Neural progenitor cell (in vitro differentiated cells): Measurements from ENCODE around the gene ARL15. TPM values are rescaled to one million over a fixed set of nuclear protein-coding genes. Genes with fewer than 3 reads are reported as not detected.

Experiments
- DNase-seq: peaks from one replicate; pipeline ENCODE4 v3.0.0-alpha.2; 2016; ENCODE audit warnings: low spot score
- H2AFZ ChIP-seq: fragments of 200-600 bp; sonication (generic); replicated peaks from 2 replicates; pipeline ENCODE4 v1.6.1; 2016; ENCODE audit warnings: antibody characterized with exemption
- H3F3A ChIP-seq: fragments of 200-600 bp; sonication (generic); 2 replicates; pipeline ENCODE4 v1.6.1; 2016; ENCODE audit warnings: antibody characterized with exemption, low read depth
- H3K27ac ChIP-seq: fragments of 200-600 bp; sonication (generic); 2 replicates; pipeline ENCODE4 v1.5.1; 2016; ENCODE audit warnings: mild to moderate bottlenecking
- H3K27me3 ChIP-seq: fragments of 200-600 bp; sonication (generic); 2 replicates; pipeline ENCODE4 v1.6.1; 2016; ENCODE audit warnings: mild to moderate bottlenecking, moderate library complexity
- H3K36me3 ChIP-seq: fragments of 200-600 bp; sonication (generic); 2 replicates; pipeline ENCODE4 v1.5.1; 2016
- H3K4me1 ChIP-seq: fragments of 200-600 bp; sonication (generic); 2 replicates; pipeline ENCODE4 v1.6.1; 2016; ENCODE audit warnings: mixed run types
- H3K4me2 ChIP-seq: fragments of 200-600 bp; sonication (generic); 2 replicates; pipeline ENCODE4 v1.6.1; 2016
- H3K4me3 ChIP-seq: fragments of 200-600 bp; sonication (generic); 2 replicates; pipeline ENCODE4 v1.5.1; 2016
- H3K79me2 ChIP-seq: fragments of 200-600 bp; sonication (generic); 2 replicates; pipeline ENCODE4 v1.6.1; 2016; ENCODE audit warnings: low read depth
- H3K9ac ChIP-seq: fragments of 200-600 bp; sonication (generic); 2 replicates; pipeline ENCODE4 v1.6.1; 2016
- H3K9me3 ChIP-seq: fragments of 200-600 bp; sonication (generic); 2 replicates; pipeline ENCODE4 v1.5.1; 2016; ENCODE audit warnings: low read depth
- H4K20me1 ChIP-seq: fragments of 200-600 bp; sonication (generic); 2 replicates; pipeline ENCODE4 v1.6.1; 2016; ENCODE audit warnings: low read depth
- H3K27ac Mint-ChIP-seq: 3 replicates; pipeline ENCODE4 v1.8.0; 2021; ENCODE audit warnings: mixed read lengths
- H3K27me3 Mint-ChIP-seq: 2 replicates; pipeline ENCODE4 v1.8.0; 2022; ENCODE audit warnings: low read depth, mild to moderate bottlenecking, inconsistent platforms, moderate library complexity, mixed read lengths; ENCODE audit not compliant: insufficient read depth
- H3K36me3 Mint-ChIP-seq: 3 replicates; pipeline ENCODE4 v1.8.0; 2021; ENCODE audit warnings: mixed read lengths
- H3K4me1 Mint-ChIP-seq: 3 replicates; pipeline ENCODE4 v1.8.0; 2021; ENCODE audit warnings: mixed read lengths
- H3K4me3 Mint-ChIP-seq: 3 replicates; pipeline ENCODE4 v1.8.0; 2021; ENCODE audit warnings: mild to moderate bottlenecking, moderate library complexity, mixed read lengths
- H3K9me3 Mint-ChIP-seq: 3 replicates; pipeline ENCODE4 v1.8.0; 2020; ENCODE audit warnings: mixed read lengths
- CTCF ChIP-seq: fragments of 200-600 bp; sonication (generic); IDR thresholded peaks from 2 replicates; pipeline ENCODE4 v1.5.1; 2017; ENCODE audit warnings: antibody characterized with exemption, mild to moderate bottlenecking
- EZH2 ChIP-seq: fragments of 200-600 bp; sonication (generic); IDR thresholded peaks from 2 replicates; pipeline ENCODE4 v1.6.1; 2017; ENCODE audit warnings: antibody characterized with exemption, mild to moderate bottlenecking, moderate library complexity
- EZH2phosphoT487 ChIP-seq: fragments of 200-600 bp; sonication (generic); IDR thresholded peaks from 2 replicates; pipeline ENCODE4 v1.6.1; 2017; ENCODE audit warnings: antibody characterized with exemption
- total RNA-seq: library from RNA; depleted of rRNA; stranded (reverse); fragments of >200 nt; gene quantifications from 2 replicates; pipeline ENCODE4 v1.2.3, GENCODE V29; 2015; ENCODE audit warnings: low replicate concordance

ARL15 gene
- total RNA-seq, 1 donor from 2014 or later: 39.1 TPM

GRCh38 chr5:54220230-54221040 is 89.9 kb downstream of the ARL15 start:
- Histone ChIP-seq H3K79me2 (peaks cover 25% of the 10 kb centered on the region), H2AFZ (no peak overlapping the region), H3K9ac (no peak overlapping the region), H3F3A (peaks cover 11% of the 10 kb centered on the region), H3K4me2 (no peak overlapping the region), H3K9me3 (no peaks in the 10 kb centered on the region), H4K20me1 (no peaks in the 10 kb centered on the region), H3K36me3 (no peaks in the 10 kb centered on the region), H3K27me3 (no peaks in the 10 kb centered on the region), H3K4me3 (no peak overlapping the region), H3K4me1 (peaks cover 36% of the 10 kb centered on the region), H3K27ac (no peak overlapping the region)
- H3K27ac Mint-ChIP-seq: no peak overlapping the region
- TF ChIP-seq CTCF: no peak
- TF ChIP-seq EZH2: no peak
- TF ChIP-seq EZH2phosphoT487: no peak
- DNase-seq: no peak
- H3K36me3 Mint-ChIP-seq: no peaks in the 10 kb centered on the region
- H3K4me3 Mint-ChIP-seq: no peak overlapping the region
- no peaks in the 10 kb centered on the region for H3K27me3 Mint-ChIP-seq
- peaks cover 20% of the 10 kb centered on the region for H3K4me1 Mint-ChIP-seq
- H3K9me3 Mint-ChIP-seq: no peaks in the 10 kb centered on the region

- peaks cover 60% of the 10 kb centered on the region for H3K4me1 ChIP-seq
- H3K27me3 ChIP-seq: no peaks in the 10 kb centered on the region
- H3K4me3 ChIP-seq: no peak overlapping the region
- Mint-ChIP-seq H3K27me3 (peaks cover 2% of the 10 kb centered on the region), H3K4me1 (peaks cover 42% of the 10 kb centered on the region), H3K36me3 (no peaks in the 10 kb centered on the region), H3K4me3 (no peak overlapping the region), H3K9me3 (no peaks in the 10 kb centered on the region), H3K27ac (no peak overlapping the region)
- no peak overlapping the region for H2AFZ ChIP-seq
- H3F3A ChIP-seq: peaks cover 26% of the 10 kb centered on the region
- no peaks in the 10 kb centered on the region for H3K9me3 ChIP-seq
- DNase-seq: peak; percentile 76
- no peak overlapping the region for H3K4me2 ChIP-seq
- H3K27ac ChIP-seq: no peak overlapping the region
- H3K36me3 ChIP-seq: no peaks in the 10 kb centered on the region
- no peaks in the 10 kb centered on the region for H4K20me1 ChIP-seq
- peak; percentile 89 for TF ChIP-seq CTCF
- TF ChIP-seq EZH2: no peak
- peaks cover 43% of the 10 kb centered on the region for H3K79me2 ChIP-seq
- H3K9ac ChIP-seq: no peak overlapping the region
These were observed 92.4 kb downstream of the ARL15 start for GRCh38 chr5:54217826-54218503.

- Mint-ChIP-seq H3K36me3 (no peaks in the 10 kb centered on the region), H3K9me3 (no peaks in the 10 kb centered on the region), H3K4me1 (peaks cover 53% of the 10 kb centered on the region), H3K27ac (peak overlapping the region; percentile 21), H3K4me3 (peak overlapping the region; percentile 68), H3K27me3 (peaks cover 2% of the 10 kb centered on the region)
- peaks cover 26% of the 10 kb centered on the region for H3F3A ChIP-seq
- peaks cover 56% of the 10 kb centered on the region for H3K79me2 ChIP-seq
- H2AFZ ChIP-seq: no peak overlapping the region
- H3K4me2 ChIP-seq: peak overlapping the region; percentile 65
- peak overlapping the region; percentile 34 for H3K4me3 ChIP-seq
- H3K9me3 ChIP-seq: no peaks in the 10 kb centered on the region
- H3K27me3 ChIP-seq: no peaks in the 10 kb centered on the region
- no peaks in the 10 kb centered on the region for H3K36me3 ChIP-seq
- H3K9ac ChIP-seq: no peak overlapping the region
- TF ChIP-seq EZH2phosphoT487: peak; percentile 51
- no peak for TF ChIP-seq CTCF
- H3K4me1 ChIP-seq: peaks cover 75% of the 10 kb centered on the region
- DNase-seq: peak; percentile 86
- H4K20me1 ChIP-seq: no peaks in the 10 kb centered on the region
- H3K27ac ChIP-seq: no peak overlapping the region
These were observed 95.1 kb downstream of the ARL15 start for GRCh38 chr5:54215233-54215736.
